Activated CD4-positive, CD25-positive, alpha-beta regulatory T cell treated with anti-CD3 and anti-CD28 coated beads, Interleukin-2, amount 50 U/mL, for 16 hours (primary cell): ENCODE data around the gene ATG7.
"Not testable (repeated sequence)": the region's sequence is repeated elsewhere in the genome, so short reads cannot be mapped to it uniquely, and the experiment has no call there.

Experiments used
- DNase-seq: peaks from one replicate; pipeline ENCODE4 v3.0.0-alpha.2; 2020; ENCODE audit warnings: low read depth, low spot score

Gene ATG7

GRCh38 chr3:11508346-11509172 is 236.4 kb downstream of the ATG7 start:
- no peak for DNase-seq

GRCh38 chr3:11509173-11510000 is 237.2 kb downstream of the ATG7 start:
- no peak for DNase-seq

- no peak for DNase-seq
These were observed 237.8 kb downstream of the ATG7 start for GRCh38 chr3:11510001-11510340.

- DNase-seq = no peak
These were observed 238.2 kb downstream of the ATG7 start for GRCh38 chr3:11510356-11510755.

GRCh38 chr3:11511606-11512005 is 239.4 kb downstream of the ATG7 start:
- DNase-seq = not testable (repeated sequence)

- not testable (repeated sequence) for DNase-seq
These were observed 241.1 kb downstream of the ATG7 start for GRCh38 chr3:11513125-11513816.

- DNase-seq = no peak
These were observed 241.6 kb downstream of the ATG7 start for GRCh38 chr3:11513817-11514135.

- no peak for DNase-seq
These were observed 242.1 kb downstream of the ATG7 start for GRCh38 chr3:11514191-11514821.

GRCh38 chr3:11517601-11518000 is 245.4 kb downstream of the ATG7 start:
- DNase-seq = no peak

- no peak for DNase-seq
These were observed 249.0 kb downstream of the ATG7 start for GRCh38 chr3:11521167-11521566.

GRCh38 chr3:11522398-11522715 is 250.2 kb downstream of the ATG7 start:
- no peak for DNase-seq

- no peak for DNase-seq
These were observed 250.9 kb downstream of the ATG7 start for GRCh38 chr3:11522953-11523571.

GRCh38 chr3:11523572-11524101 is 251.4 kb downstream of the ATG7 start:
- no peak for DNase-seq

GRCh38 chr3:11526121-11526520 is 253.9 kb downstream of the ATG7 start:
- not testable (repeated sequence) for DNase-seq

GRCh38 chr3:11529281-11529680 is 257.1 kb downstream of the ATG7 start:
- no peak for DNase-seq

GRCh38 chr3:11530153-11530721 is 258.0 kb downstream of the ATG7 start:
- DNase-seq = no peak

GRCh38 chr3:11532931-11533391 is 260.8 kb downstream of the ATG7 start:
- no peak for DNase-seq

- DNase-seq = no peak
These were observed 262.0 kb downstream of the ATG7 start for GRCh38 chr3:11534011-11534792.

GRCh38 chr3:11534793-11535101 is 262.6 kb downstream of the ATG7 start:
- DNase-seq = no peak

- no peak for DNase-seq
These were observed 263.2 kb downstream of the ATG7 start for GRCh38 chr3:11535243-11535960.
